ENCODE measurements around the gene TMEM59. TPM values are rescaled to one million over a fixed set of nuclear protein-coding genes. Genes with fewer than 3 reads are reported as not detected.

The TMEM59 gene
- total and polyA plus RNA-seq, 2 of the 8 experiments (the other 6 are each of a cell fraction or from before 2014, with no cell fraction given): 116 to 139 TPM

- TF ChIP-seq CHD7 (IDR thresholded peaks at IDR 0.05; ENCODE audit: insufficient replicate concordance, low read length) (no peak), GABPA (IDR thresholded peaks at IDR 0.05; ENCODE audit: borderline replicate concordance, insufficient read depth, low read length) (no peak), SP4 (IDR thresholded peaks at IDR 0.05; ENCODE audit: low read length) (no peak), KDM5A (IDR thresholded peaks at IDR 0.05; ENCODE audit: low read length) (no peak), POLR2A (IDR thresholded peaks at IDR 0.05; ENCODE audit: control extremely low read depth in 1 of 2, low read depth in 2 of 2, low read length in 2 of 2) (no peak), MAFK (IDR thresholded peaks at IDR 0.05; ENCODE audit: low read depth, low read length) (no peak), TEAD4 (IDR thresholded peaks at IDR 0.05; ENCODE audit: low read depth, low read length) (no peak), PHF8 (conservative IDR thresholded peaks at IDR 0.05; ENCODE audit: low read depth, low read length) (no peak), E2F6 (IDR thresholded peaks at IDR 0.05) (no peak), RFX5 (IDR thresholded peaks at IDR 0.05; ENCODE audit: borderline replicate concordance, low read depth, low read length) (no peak)
Measured at GRCh38 chr1:54012863-54013262, 40.1 kb downstream of the TMEM59 start (continued).
